Endodermal cell (in vitro differentiated cells): ENCODE results near the gene HOXB5. TPM values are rescaled to one million over a fixed set of nuclear protein-coding genes. Genes with fewer than 3 reads are reported as not detected.

Experiments used
- DNase-seq: peaks from one replicate; pipeline ENCODE4 v3.0.0-alpha.2; 2017
- H3K27ac ChIP-seq: 2 replicates; pipeline ENCODE4 v1.5.1; 2013; ENCODE audit warnings: mild to moderate bottlenecking, low read depth, low read length, moderate library complexity
- H3K27me3 ChIP-seq: 2 replicates; pipeline ENCODE4 v1.6.1; 2013; ENCODE audit warnings: mild to moderate bottlenecking, low read length, moderate library complexity; ENCODE audit not compliant: insufficient read depth, control insufficient read depth, poor library complexity, severe bottlenecking
- H3K36me3 ChIP-seq: 2 replicates; pipeline ENCODE4 v1.7.0; 2013; ENCODE audit warnings: mild to moderate bottlenecking, low read length, moderate library complexity; ENCODE audit not compliant: control insufficient read depth, insufficient read depth
- H3K4me1 ChIP-seq: one replicate; pipeline ENCODE4 v1.7.0; 2013; ENCODE audit warnings: low read length; ENCODE audit not compliant: control insufficient read depth, insufficient read depth
- H3K4me3 ChIP-seq: 2 replicates; pipeline ENCODE4 v1.5.1; 2013; ENCODE audit warnings: mild to moderate bottlenecking, low read length, moderate library complexity
- H3K9ac ChIP-seq: 2 replicates; pipeline ENCODE4 v1.6.1; 2013; ENCODE audit warnings: mild to moderate bottlenecking, low read length, moderate library complexity; ENCODE audit not compliant: poor library complexity, severe bottlenecking; ENCODE audit errors: extremely low read depth
- H3K9me3 ChIP-seq: 2 replicates; pipeline ENCODE4 v1.6.1; 2013; ENCODE audit warnings: mild to moderate bottlenecking, low read length, moderate library complexity; ENCODE audit not compliant: control insufficient read depth
- H3K27ac Mint-ChIP-seq: 2 replicates; pipeline ENCODE4 v1.8.0; 2020; ENCODE audit warnings: mixed read lengths
- H3K27me3 Mint-ChIP-seq: 2 replicates; pipeline ENCODE4 v1.8.0; 2021; ENCODE audit warnings: mild to moderate bottlenecking, mixed read lengths; ENCODE audit not compliant: insufficient read depth
- H3K36me3 Mint-ChIP-seq: 2 replicates; pipeline ENCODE4 v1.8.0; 2020; ENCODE audit warnings: low read depth, mixed read lengths
- H3K4me1 Mint-ChIP-seq: 2 replicates; pipeline ENCODE4 v1.8.0; 2020; ENCODE audit warnings: mixed read lengths
- H3K4me3 Mint-ChIP-seq: 2 replicates; pipeline ENCODE4 v1.8.0; 2020; ENCODE audit warnings: mild to moderate bottlenecking, moderate library complexity, mixed read lengths
- H3K9me3 Mint-ChIP-seq: 2 replicates; pipeline ENCODE4 v1.8.0; 2020; ENCODE audit warnings: mild to moderate bottlenecking, mixed read lengths
- WGBS, 2 experiments: methylation state at CpG; one replicate each; pipeline versions ENCODE4 v1.1.5 to v1.1.7; 2013; ENCODE audit warnings: missing lambda C conversion rate in 2 of 2, mixed read lengths in 1 of 2; ENCODE audit not compliant: insufficient coverage in 1 of 2, insufficient read length in 1 of 2; 5-methylcytosine and 5-hydroxymethylcytosine counted together
- total RNA-seq, 2 donors: library from RNA; stranded (reverse); fragmentation: NEBNext Ultra II Directional in 1 of 2; extraction: Animal tissue kit (Norgen Biotek cat#: 25700) in 1 of 2; gene quantifications; 2 replicates in 1 of 2; 3 replicates in 1 of 2; pipeline ENCODE4 v1.2.1, GENCODE V29; 2021
- TF ChIP-seq, protein P1 (sequence below): fragments of 200-600 bp; sonication (generic); conservative IDR thresholded peaks from 2 replicates; pipeline ENCODE4 v1.5.0; 2021; ENCODE audit warnings: antibody characterized with exemption, mild to moderate bottlenecking

The HOXB5 gene
- total RNA-seq, 2 donors from 2014 or later: not detected

DNA sequence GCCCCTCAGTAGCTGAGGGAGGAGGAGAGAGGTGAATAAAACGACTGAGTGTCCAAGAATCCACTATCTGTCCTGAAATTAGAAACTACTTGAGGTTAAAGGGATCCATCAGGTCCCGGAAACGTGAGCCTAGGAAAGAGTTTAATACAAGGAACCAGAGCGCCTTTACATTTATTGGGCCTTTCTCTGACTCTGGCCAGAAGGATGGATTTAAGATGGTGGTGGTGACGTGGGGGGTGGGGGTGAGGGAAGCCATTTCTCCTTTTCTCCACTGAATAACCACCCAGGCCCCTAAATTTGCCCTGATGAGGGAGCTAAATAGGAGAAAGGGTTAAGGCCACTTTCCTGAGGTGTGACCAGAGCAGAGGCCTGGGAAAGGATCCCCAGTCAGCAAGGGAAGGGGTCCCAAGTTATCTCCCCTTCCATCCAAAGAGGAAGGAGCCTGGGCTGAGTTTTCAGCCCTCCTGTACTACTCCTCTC is 33.6 kb upstream of the HOXB5 start:
- Histone ChIP-seq H3K27me3 (peaks cover 100% of the 10 kb centered on the region), H3K9me3 (peaks cover 2% of the 10 kb centered on the region), H3K4me3 (no peak overlapping the region), H3K9ac (no peak overlapping the region), H3K27ac (no peak overlapping the region), H3K4me1 (no peaks in the 10 kb centered on the region), H3K36me3 (no peaks in the 10 kb centered on the region)
- 18 to 20% methylated on average over 1 to 5 of the region's 5 CpGs for WGBS, 2 experiments
- DNase-seq: no peak
- H3K36me3 Mint-ChIP-seq: no peaks in the 10 kb centered on the region
- H3K4me1 Mint-ChIP-seq: peaks cover 1% of the 10 kb centered on the region
- H3K9me3 Mint-ChIP-seq: no peaks in the 10 kb centered on the region
- H3K27ac Mint-ChIP-seq: no peak overlapping the region
- peaks cover 99% of the 10 kb centered on the region for H3K27me3 Mint-ChIP-seq
- TF ChIP-seq, protein P1, sequence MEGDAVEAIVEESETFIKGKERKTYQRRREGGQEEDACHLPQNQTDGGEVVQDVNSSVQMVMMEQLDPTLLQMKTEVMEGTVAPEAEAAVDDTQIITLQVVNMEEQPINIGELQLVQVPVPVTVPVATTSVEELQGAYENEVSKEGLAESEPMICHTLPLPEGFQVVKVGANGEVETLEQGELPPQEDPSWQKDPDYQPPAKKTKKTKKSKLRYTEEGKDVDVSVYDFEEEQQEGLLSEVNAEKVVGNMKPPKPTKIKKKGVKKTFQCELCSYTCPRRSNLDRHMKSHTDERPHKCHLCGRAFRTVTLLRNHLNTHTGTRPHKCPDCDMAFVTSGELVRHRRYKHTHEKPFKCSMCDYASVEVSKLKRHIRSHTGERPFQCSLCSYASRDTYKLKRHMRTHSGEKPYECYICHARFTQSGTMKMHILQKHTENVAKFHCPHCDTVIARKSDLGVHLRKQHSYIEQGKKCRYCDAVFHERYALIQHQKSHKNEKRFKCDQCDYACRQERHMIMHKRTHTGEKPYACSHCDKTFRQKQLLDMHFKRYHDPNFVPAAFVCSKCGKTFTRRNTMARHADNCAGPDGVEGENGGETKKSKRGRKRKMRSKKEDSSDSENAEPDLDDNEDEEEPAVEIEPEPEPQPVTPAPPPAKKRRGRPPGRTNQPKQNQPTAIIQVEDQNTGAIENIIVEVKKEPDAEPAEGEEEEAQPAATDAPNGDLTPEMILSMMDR: no peak
- no peak overlapping the region for H3K4me3 Mint-ChIP-seq

DNA sequence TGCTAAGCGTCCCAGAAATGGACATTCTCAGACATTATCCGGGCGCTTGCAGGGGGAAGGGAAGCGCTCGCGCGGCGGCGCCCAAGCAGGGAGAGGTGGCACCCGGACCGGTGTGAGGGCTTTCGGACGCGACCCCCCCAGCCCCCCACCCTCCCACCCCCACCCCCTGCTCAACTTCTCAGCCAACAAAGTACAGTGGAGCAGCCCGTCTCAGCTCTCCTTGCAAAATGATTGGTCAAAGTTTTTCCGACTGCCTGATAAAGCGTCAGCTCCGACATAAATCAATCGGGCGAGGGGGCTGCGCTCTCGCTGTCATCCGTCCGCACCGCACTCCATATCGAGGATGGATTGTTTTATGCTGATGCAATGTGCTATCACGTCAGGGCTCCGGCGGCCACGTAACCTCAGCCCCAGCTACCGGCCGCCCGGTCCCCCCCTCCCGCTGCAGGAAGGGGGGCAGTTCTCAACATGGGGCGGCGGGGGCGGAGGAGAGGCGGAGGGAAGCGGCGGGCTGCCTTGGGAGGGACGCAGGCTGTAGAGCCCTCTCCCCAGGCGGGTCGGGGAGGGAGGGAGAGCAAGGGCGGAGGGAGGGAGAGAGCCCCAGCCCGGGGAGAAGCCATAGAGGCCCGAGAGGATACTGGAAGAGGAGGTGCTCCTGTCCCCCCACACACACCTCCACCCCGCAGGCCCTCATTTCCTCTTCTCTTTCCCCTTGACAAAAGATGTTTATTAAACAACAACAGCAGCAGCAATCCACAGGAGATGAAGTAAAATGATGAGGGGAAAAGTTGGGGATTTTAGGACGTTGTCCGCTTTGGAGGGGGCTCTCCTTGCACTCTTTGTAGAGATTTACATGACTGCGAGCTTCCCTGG is 32.9 kb upstream of the HOXB5 start, which contains the start of gene HOXB9:
Gene HOXB9, minus strand, starts transcription at position 114 of the 873 bp plus-strand sequence. Its CDS starts 89 bp downstream, at position 25.
- no peak within 1 kb of the TSS for H3K9ac ChIP-seq
- H3K9me3 ChIP-seq: peaks cover 8% of the 10 kb centered on the region
- 1 to 3% methylated on average over 14 to 39 of the region's 50 CpGs for WGBS, 2 experiments
- TF ChIP-seq, protein P1: no peak
- H3K4me3 Mint-ChIP-seq: peak within 1 kb of the TSS; percentile 47
- DNase-seq: peak; percentile 81
- peak within 1 kb of the TSS; percentile 37 for H3K27ac ChIP-seq
- H3K36me3 ChIP-seq: no peaks in the 10 kb centered on the region
- H3K27me3 Mint-ChIP-seq: peaks cover 99% of the 10 kb centered on the region
- peaks cover 3% of the 10 kb centered on the region for H3K4me1 Mint-ChIP-seq
- H3K27ac Mint-ChIP-seq: no peak within 1 kb of the TSS
- H3K4me1 ChIP-seq: no peaks in the 10 kb centered on the region
- no peaks in the 10 kb centered on the region for H3K9me3 Mint-ChIP-seq
- H3K36me3 Mint-ChIP-seq: no peaks in the 10 kb centered on the region
- peak within 1 kb of the TSS; percentile 68 for H3K4me3 ChIP-seq
- peaks cover 100% of the 10 kb centered on the region for H3K27me3 ChIP-seq

DNA sequence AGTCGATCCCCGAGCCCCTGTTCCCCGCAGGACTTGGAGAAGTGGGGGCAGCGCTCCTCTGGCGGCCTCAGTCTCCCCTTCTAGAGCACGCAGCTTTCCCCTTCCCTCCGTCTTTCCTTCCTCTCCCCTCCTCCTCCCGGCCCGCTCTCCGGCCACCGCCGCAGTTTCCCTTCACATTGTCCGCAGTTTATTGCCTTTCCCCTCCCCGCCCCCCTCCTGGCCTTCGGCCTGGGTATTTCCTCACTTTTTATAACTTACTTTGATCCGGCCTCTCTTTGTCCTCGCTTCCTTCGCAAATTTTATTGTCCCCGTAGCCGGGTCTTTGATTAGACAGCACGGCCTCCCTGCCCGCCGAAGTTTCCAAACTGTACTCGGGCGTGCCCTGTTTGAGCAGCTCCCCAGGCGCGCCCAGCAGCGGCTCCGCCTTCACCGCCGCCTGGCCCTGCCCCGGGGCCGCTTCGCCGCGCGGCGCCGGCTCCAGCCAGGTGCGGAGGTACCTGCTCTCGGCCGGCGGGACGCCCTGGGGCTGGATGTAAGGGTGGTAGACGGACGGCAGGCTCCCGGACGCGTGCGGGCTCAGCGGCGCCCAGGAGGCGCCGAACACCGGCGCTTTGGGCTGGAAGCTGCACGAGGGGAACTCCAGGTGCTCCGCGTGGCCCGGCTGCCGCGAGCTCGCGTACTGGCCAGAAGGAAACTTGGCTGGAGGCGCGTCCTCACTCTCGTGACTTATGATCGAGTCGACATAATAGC is 32.1 kb upstream of the HOXB5 start:
- no peak overlapping the region for H3K9ac ChIP-seq
- H3K27ac ChIP-seq: peak overlapping the region; percentile 37
- TF ChIP-seq, protein P1: no peak
- peak overlapping the region; percentile 68 for H3K4me3 ChIP-seq
- peak overlapping the region; percentile 47 for H3K4me3 Mint-ChIP-seq
- peaks cover 99% of the 10 kb centered on the region for H3K27me3 Mint-ChIP-seq
- H3K4me1 ChIP-seq: no peaks in the 10 kb centered on the region
- peak; percentile 91 for DNase-seq
- H3K27me3 ChIP-seq: peaks cover 100% of the 10 kb centered on the region
- WGBS, 2 experiments: 0 to 1% methylated on average over 29 to 69 of the region's 69 CpGs
- H3K9me3 ChIP-seq: peaks cover 8% of the 10 kb centered on the region
- no peak overlapping the region for H3K27ac Mint-ChIP-seq
- no peaks in the 10 kb centered on the region for H3K36me3 ChIP-seq
- no peaks in the 10 kb centered on the region for H3K9me3 Mint-ChIP-seq
- H3K36me3 Mint-ChIP-seq: no peaks in the 10 kb centered on the region
- H3K4me1 Mint-ChIP-seq: peaks cover 3% of the 10 kb centered on the region
